A549 (cell line): Measurements from ENCODE around the gene RHOF. TPM values are rescaled to one million over a fixed set of nuclear protein-coding genes. Genes with fewer than 3 reads are reported as not detected.
A peak's percentile ranks its signal among the peaks of the same experiment; 100 is the strongest.

Experiments
- ATAC-seq, 2 experiments: fragments of 200-7000 bp in 1 of 2; fragments of >200 bp in 1 of 2; cut with Nextera tagmentation in 1 of 2; cut with Tn5 transposase in 1 of 2; 3 replicates each; pipeline versions ENCODE4 v1.8.0 to v1.9.1; 2018 to 2020; ENCODE audit warnings: mild to moderate bottlenecking in 1 of 2, moderate library complexity in 1 of 2
- CTCF ChIA-PET: fragments of 300-600 bp; sonication (Branson Sonifier 250); formaldehyde crosslinking; extraction: SDS; loops from one replicate; lab custom pipeline; 2021; ENCODE audit warnings: antibody characterized with exemption, inconsistent platforms; lab: Yijun Ruan, JAX
- POLR2A ChIA-PET: fragments of 350-600 bp; formaldehyde crosslinking; extraction: SDS; loops from one replicate; lab custom pipeline; 2021; ENCODE audit warnings: antibody characterized with exemption, inconsistent platforms; lab: Yijun Ruan, JAX
- DNase-seq, 2 experiments: peaks; one replicate each; pipeline versions ENCODE4 v3.0.0 to v3.0.0-alpha.2; 2011 to 2016; ENCODE audit warnings: low read depth in 1 of 2, low spot score in 1 of 2
- FAIRE-seq: peaks from 2 replicates; lab custom pipeline; 2011; peaks lifted over from hg19 to GRCh38; lab: Jason Lieb, UNC
- H3K27ac ChIP-seq, 2 experiments: fragments of >200 bp; sonication (Bioruptor Twin); formaldehyde crosslinking; 3 replicates each; pipeline ENCODE4 v1.5.1; 2016 to 2017
- H3K4me1 ChIP-seq: fragments of >200 bp; sonication (Bioruptor Twin); formaldehyde crosslinking; 3 replicates; pipeline ENCODE4 v1.6.1; 2016
- H3K4me2 ChIP-seq: fragments of >200 bp; sonication (Bioruptor Twin); formaldehyde crosslinking; 3 replicates; pipeline ENCODE4 v1.6.1; 2016
- H3K4me3 ChIP-seq: fragments of >200 bp; sonication (Bioruptor Twin); formaldehyde crosslinking; 3 replicates; pipeline ENCODE4 v1.5.1; 2016
- H3K9me3 ChIP-seq: fragments of >200 bp; sonication (Bioruptor Twin); formaldehyde crosslinking; 3 replicates; pipeline ENCODE4 v1.6.1; 2016
- CBX2 ChIP-seq: fragments of 200-600 bp; sonication (generic); IDR thresholded peaks from 2 replicates; pipeline ENCODE4 v1.6.1; 2016; ENCODE audit warnings: low read depth, mild to moderate bottlenecking, borderline replicate concordance
- CHD2 ChIP-seq: fragments of 150-350 bp; IDR thresholded peaks from 2 replicates; pipeline ENCODE4 v1.6.1; 2014; ENCODE audit warnings: low read length; ENCODE audit not compliant: partially characterized antibody
- EHF ChIP-seq: fragments of 250-450 bp; sonication (Bioruptor Pico); IDR thresholded peaks from 2 replicates; pipeline ENCODE4 v1.5.0; 2020; ENCODE audit warnings: mild to moderate bottlenecking
- ESRRA ChIP-seq: fragments of 150-350 bp; IDR thresholded peaks from 2 replicates; pipeline ENCODE4 v1.6.1; 2014; ENCODE audit warnings: mild to moderate bottlenecking, low read length, borderline replicate concordance
- FOSB ChIP-seq: fragments of 250-450 bp; sonication (Bioruptor Pico); IDR thresholded peaks from 2 replicates; pipeline ENCODE4 v1.5.0; 2020; ENCODE audit warnings: mild to moderate bottlenecking, moderate library complexity
- FOXS1 ChIP-seq: fragments of 250-450 bp; sonication (Bioruptor Pico); IDR thresholded peaks from 2 replicates; pipeline ENCODE4 v1.5.0; 2020; ENCODE audit warnings: mild to moderate bottlenecking, moderate library complexity
- GATA3 ChIP-seq: IDR thresholded peaks from 2 replicates; pipeline ENCODE4 v1.6.1; 2012; ENCODE audit warnings: borderline replicate concordance
- HMGXB4 ChIP-seq: fragments of 250-450 bp; sonication (Bioruptor Pico); IDR thresholded peaks from 2 replicates; pipeline ENCODE4 v1.5.0; 2021; ENCODE audit warnings: mild to moderate bottlenecking, moderate library complexity, borderline replicate concordance
- JUNB ChIP-seq: fragments of >200 bp; sonication (Bioruptor Twin); formaldehyde crosslinking; IDR thresholded peaks from 2 replicates; pipeline ENCODE4 v1.6.1; 2016
- MAZ ChIP-seq: fragments of 150-350 bp; IDR thresholded peaks from 2 replicates; pipeline ENCODE4 v1.6.1; 2014; ENCODE audit warnings: antibody characterized with exemption, low read depth, low read length, borderline replicate concordance
- MYC ChIP-seq: IDR thresholded peaks from 2 replicates; pipeline ENCODE4 v1.6.1; 2012; ENCODE audit warnings: mild to moderate bottlenecking, inconsistent platforms, low read length, improper control_type of control experiment, borderline replicate concordance
- NFE2L2 ChIP-seq: fragments of 150-350 bp; conservative IDR thresholded peaks from 2 replicates; pipeline ENCODE4 v1.6.1; 2014; ENCODE audit warnings: low read length
- NR3C1 ChIP-seq: fragments of >200 bp; sonication (Bioruptor Twin); formaldehyde crosslinking; IDR thresholded peaks from 3 replicates; pipeline ENCODE4 v1.6.1; 2017
- PBX3 ChIP-seq: IDR thresholded peaks from 2 replicates; pipeline ENCODE4 v1.6.1; 2012
- REST ChIP-seq: fragments of 200-600 bp; sonication (generic); IDR thresholded peaks from 2 replicates; pipeline ENCODE4 v1.6.1; 2016; ENCODE audit warnings: antibody characterized with exemption, mild to moderate bottlenecking, moderate library complexity
- RFX5 ChIP-seq: fragments of 450-650 bp; IDR thresholded peaks from 2 replicates; pipeline ENCODE4 v1.7.1; 2014; ENCODE audit warnings: antibody characterized with exemption, mild to moderate bottlenecking, moderate library complexity
- TFCP2L1 ChIP-seq: fragments of 250-450 bp; sonication (Bioruptor Pico); IDR thresholded peaks from 2 replicates; pipeline ENCODE4 v1.5.0; 2021; ENCODE audit warnings: mild to moderate bottlenecking
- TP53 ChIP-seq: fragments of 250-450 bp; sonication (Bioruptor Pico); IDR thresholded peaks from 2 replicates; pipeline ENCODE4 v1.5.0; 2021; ENCODE audit warnings: mild to moderate bottlenecking, moderate library complexity
- ZFP36 ChIP-seq: fragments of 450-650 bp; IDR thresholded peaks from 2 replicates; pipeline ENCODE4 v1.6.1; 2014; ENCODE audit warnings: borderline replicate concordance; ENCODE audit not compliant: partially characterized antibody
- WGBS: methylation state at CpG from one replicate; pipeline ENCODE4 v1.1.6; 2017; ENCODE audit errors: missing lambda C conversion rate; 5-methylcytosine and 5-hydroxymethylcytosine counted together
- polyA plus RNA-seq, 4 experiments: library from polyadenylated mRNA; depleted of rRNA in 3 of 4; stranded (reverse); fragments of >200 nt; fragmentation: RNase III in 1 of 4; extraction: RNeasy Plus Mini Kit Qiagen cat#74134 plus additional on column Dnase treatment in 1 of 4; gene quantifications; 2 replicates in 3 of 4; 3 replicates in 1 of 4; pipeline ENCODE4 v1.2.3, GENCODE V29; 2011 to 2017

Gene RHOF
- polyA plus RNA-seq, 2 of the 4 experiments (the other 2 are of a cell fraction): 47.1 to 52.3 TPM

- TF ChIP-seq TFCP2L1 (CRISPR knock-in tag) (no peak), FOXS1 (CRISPR knock-in tag) (no peak), HMGXB4 (CRISPR knock-in tag) (no peak)
Measured at GRCh38 chr12:121770388-121770787, 23.1 kb downstream of the RHOF start.

GRCh38 chr12:121769831-121770301 lies 23.6 kb downstream of the RHOF start:
- Histone ChIP-seq H3K4me2 (no peak overlapping the region), H3K27ac (0 out of 6 replicates have a peak overlapping the region, but pooled peaks of 1 of the 2 experiments have one; percentile 14), H3K4me3 (no peak overlapping the region), H3K9me3 (no peaks in the 10 kb centered on the region), H3K4me1 (peaks cover 44% of the 10 kb centered on the region)
- TF ChIP-seq ESRRA (no peak), PBX3 (no peak), RFX5 (no peak), CBX2 (no peak), MAZ (no peak), REST (no peak), FOSB (CRISPR knock-in tag) (no peak), NFE2L2 (no peak), NR3C1 (no peak), JUNB (no peak), ZFP36 (no peak), MYC (no peak), EHF (no peak), TP53 (CRISPR knock-in tag) (no peak), GATA3 (no peak), CHD2 (no peak)
- WGBS: 92% methylated on average over 11 of the region's 11 CpGs
- FAIRE-seq (no peak), ATAC-seq (no peak), DNase-seq (no peak)
- POLR2A ChIA-PET: no interaction called here
- CTCF ChIA-PET: interaction anchor here (1.0 to 56.0 kb wide), 4 partner anchors 34 to 78 kb away, joined by 3 to 2657 read pairs (median 256); partner anchors contain the start of genes RHOF and SETD1B

More at GRCh38 chr12:121770388-121770787, 23.1 kb downstream of the RHOF start:
- Histone ChIP-seq H3K9me3 (no peaks in the 10 kb centered on the region), H3K4me1 (peaks cover 45% of the 10 kb centered on the region), H3K27ac (peak overlapping the region in 1 of 2 experiments; percentile 29; a peak in 1 of 6 replicates), H3K4me3 (no peak overlapping the region), H3K4me2 (no peak overlapping the region)
- 92% methylated on average over 9 of the region's 9 CpGs for WGBS
- POLR2A ChIA-PET: no interaction called here
- CTCF ChIA-PET: interaction anchor here (1.0 to 56.0 kb wide), 4 partner anchors 35 to 78 kb away, joined by 3 to 2657 read pairs (median 256); partner anchors contain the start of genes RHOF and SETD1B
- FAIRE-seq (no peak), DNase-seq (no peak), ATAC-seq (no peak)
